ENCODE results near the gene NAIF1.
A peak's percentile ranks its signal among the peaks of the same experiment; 100 is the strongest.

- no peak for TF ChIP-seq EZH2phosphoT487 (IDR thresholded peaks at IDR 0.05; ENCODE audit: borderline replicate concordance, low read depth)
- peak; percentile 72 for TF ChIP-seq CTCF (IDR thresholded peaks at IDR 0.05)
- TF ChIP-seq, protein P1, sequence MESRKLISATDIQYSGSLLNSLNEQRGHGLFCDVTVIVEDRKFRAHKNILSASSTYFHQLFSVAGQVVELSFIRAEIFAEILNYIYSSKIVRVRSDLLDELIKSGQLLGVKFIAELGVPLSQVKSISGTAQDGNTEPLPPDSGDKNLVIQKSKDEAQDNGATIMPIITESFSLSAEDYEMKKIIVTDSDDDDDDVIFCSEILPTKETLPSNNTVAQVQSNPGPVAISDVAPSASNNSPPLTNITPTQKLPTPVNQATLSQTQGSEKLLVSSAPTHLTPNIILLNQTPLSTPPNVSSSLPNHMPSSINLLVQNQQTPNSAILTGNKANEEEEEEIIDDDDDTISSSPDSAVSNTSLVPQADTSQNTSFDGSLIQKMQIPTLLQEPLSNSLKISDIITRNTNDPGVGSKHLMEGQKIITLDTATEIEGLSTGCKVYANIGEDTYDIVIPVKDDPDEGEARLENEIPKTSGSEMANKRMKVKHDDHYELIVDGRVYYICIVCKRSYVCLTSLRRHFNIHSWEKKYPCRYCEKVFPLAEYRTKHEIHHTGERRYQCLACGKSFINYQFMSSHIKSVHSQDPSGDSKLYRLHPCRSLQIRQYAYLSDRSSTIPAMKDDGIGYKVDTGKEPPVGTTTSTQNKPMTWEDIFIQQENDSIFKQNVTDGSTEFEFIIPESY (IDR thresholded peaks at IDR 0.05; ENCODE audit: borderline replicate concordance, low read depth) = no peak
Observed at GRCh38 chr9:128034821-128035652, 32.1 kb downstream of the NAIF1 start.

Measured in SK-N-SH (cell line).